HG03066 (cell line): Measurements from ENCODE around the gene DPP10.
"Not testable (repeated sequence)": the region's sequence is repeated elsewhere in the genome, so short reads cannot be mapped to it uniquely, and the experiment has no call there.

Source experiments
- ATAC-seq: cut with Tn5 transposase; IDR thresholded peaks from one replicate; pipeline ENCODE4 v1.9.1; 2021; ENCODE audit warnings: low read depth; ENCODE audit not compliant: unreplicated experiment

The DPP10 gene

DNA sequence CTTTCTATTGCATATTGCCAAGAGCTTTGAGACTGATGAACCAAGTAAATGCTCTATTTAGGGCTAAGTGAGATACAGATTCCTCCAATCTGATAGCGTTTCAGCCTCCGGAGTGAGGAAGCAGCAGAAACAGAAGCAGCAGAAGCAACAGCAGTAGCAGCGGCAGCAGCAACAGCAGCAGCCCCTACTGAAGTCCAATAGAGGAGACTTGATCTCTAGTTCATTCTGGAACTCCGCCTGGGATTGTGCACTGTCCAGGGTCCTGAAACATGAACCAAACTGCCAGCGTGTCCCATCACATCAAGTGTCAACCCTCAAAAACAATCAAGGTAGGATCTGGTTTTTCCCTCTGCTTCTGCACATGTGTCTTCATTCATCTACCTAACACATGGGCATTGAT is at the start of gene DPP10:
DPP10 (plus strand) TSS at position 132 of the 400 bp plus-strand sequence.
- no peak for ATAC-seq

- no peak for ATAC-seq
Observed at GRCh38 chr2:114400890-114401289, 41.6 kb upstream of the DPP10 start.

DNA sequence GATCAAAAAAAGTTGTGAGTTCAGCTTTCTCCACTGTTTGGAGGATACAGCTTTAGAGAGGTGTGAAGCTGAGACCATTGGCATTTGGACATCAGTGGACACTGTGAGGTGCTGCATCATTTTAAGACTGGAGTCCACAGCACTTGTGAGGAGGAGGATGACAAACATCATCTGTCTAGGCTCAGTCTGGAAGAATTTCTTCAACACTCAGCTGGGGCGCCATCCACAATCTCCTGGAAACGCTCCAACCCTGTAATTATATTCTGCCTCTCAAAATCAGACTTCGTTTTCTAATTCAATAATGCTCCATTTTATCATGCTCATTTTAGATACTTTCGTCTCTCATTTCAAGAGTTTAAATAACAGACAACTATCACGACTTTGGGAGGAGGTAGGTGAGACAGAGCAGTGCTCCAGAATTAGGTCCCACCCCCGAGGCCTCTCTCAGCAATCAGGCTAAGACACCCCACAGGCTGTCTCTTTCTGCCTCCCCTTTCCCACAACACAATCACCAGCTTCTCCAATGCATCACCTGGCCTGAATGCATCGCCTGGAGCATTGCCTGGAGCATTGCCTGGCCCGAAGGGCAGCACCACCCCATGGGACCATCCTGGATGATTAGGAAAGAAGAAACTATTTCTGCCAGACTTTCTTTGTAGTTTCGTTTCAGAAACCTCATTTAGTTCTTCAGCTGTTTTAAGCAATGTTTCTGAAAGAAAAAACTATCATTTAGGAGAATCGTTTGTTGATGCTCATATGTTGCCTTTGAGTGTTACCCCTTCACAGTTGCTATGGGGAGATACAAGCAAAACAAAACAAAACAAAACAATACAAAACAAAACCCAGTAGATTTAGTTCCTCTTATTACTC is 37.0 kb upstream of the DPP10 start:
- ATAC-seq, result no peak

DNA sequence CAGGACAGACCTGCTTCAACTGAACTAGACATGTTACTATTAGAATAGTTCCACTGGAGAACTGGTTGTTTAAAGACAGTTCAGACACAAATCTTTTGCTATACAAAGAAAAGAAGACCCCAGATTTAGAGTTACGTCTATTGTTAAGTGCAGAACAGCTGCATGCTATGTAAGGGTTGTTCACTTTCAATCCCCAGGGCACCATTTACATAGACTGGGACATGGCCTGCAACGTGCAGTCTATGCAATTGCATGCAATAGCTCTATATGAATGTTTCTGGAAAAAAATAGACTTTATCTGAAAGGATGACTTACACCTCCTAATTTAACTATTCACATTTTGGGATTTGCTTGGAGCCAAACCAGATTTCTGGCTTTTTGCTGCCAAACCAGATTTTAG is 36.1 kb upstream of the DPP10 start:
- no peak for ATAC-seq

DNA sequence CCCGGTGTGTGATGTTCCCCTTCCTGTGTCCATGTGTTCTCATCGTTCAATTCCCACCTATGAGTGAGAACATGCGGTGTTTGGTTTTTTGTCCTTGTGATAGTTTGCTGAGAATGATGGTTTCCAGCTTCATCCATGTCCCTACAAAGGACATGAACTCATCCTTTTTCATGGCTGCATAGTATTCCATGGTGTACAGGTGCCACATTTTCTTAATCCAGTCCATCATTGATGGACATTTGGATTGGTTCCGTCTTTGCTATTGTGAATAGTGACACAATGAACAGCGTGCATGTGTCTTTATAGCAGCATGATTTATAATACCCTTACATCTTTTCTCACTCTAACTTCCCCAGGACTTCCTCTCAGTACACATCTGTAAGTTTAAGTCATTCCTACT is 35.1 kb upstream of the DPP10 start:
- not testable (repeated sequence) for ATAC-seq

GRCh38 chr2:114421781-114422180 is 20.7 kb upstream of the DPP10 start:
- no peak for ATAC-seq

GRCh38 chr2:114424699-114425098 is 17.7 kb upstream of the DPP10 start:
- no peak for ATAC-seq

DNA sequence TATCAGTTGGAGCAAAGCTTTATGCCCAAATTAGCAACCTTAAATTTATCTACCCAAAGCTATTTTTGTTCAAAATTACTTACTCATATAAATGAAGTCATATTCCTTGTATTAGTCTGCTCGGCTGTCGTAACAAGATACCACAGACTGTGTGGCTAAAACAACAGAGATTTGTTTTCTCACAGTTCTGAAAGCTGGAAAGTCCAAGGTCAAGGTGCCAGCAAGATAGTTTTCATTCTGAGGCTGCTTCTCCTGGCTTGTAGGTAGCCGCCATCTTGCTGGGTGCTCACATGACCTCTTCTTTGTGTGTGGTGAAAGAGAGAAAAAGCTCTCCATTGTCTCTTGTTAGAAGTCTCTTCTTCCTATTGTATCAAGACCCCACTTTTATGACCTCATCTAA is 15.7 kb upstream of the DPP10 start:
- ATAC-seq, result no peak

GRCh38 chr2:114436329-114436728 is 6.1 kb upstream of the DPP10 start:
- no peak for ATAC-seq

DNA sequence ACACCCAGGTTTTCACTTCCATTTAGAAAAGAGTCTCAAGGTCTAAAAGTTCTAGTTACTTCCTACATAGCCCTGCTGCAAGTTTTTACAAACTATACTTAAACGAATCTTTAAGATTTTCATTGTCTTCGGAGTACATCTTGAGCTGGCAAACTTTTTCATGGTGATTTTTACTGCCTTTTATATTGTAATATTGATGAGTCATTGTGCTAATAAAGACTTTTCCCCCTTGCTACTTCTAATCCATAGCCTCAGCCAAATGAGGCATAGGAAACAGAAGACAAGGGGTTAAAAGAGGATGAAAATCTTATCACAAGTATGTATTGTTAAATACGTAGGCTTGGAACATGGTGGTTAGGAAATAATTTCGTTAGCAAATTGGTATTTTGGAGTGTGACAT is 4.1 kb downstream of the DPP10 start:
- ATAC-seq, result no peak

DNA sequence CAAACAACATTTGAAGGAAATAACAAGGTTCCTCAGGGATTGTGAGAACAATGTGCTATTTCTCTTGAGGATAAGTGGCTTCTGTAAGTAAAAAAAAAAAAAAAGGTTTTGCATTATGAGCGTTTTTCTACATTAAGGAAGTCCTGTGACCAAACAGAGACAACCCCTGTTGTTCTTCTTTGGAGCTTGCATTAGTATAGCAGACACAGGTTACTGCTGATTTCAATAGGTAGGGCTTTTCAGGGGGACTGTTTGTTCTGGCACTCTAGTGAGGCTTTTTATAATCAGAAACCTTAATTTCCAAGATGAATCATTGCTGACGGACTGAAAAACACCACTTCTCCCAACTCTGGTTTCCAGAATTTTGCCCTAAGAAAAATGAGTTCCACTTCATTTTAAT is 8.2 kb downstream of the DPP10 start:
- no peak for ATAC-seq

DNA sequence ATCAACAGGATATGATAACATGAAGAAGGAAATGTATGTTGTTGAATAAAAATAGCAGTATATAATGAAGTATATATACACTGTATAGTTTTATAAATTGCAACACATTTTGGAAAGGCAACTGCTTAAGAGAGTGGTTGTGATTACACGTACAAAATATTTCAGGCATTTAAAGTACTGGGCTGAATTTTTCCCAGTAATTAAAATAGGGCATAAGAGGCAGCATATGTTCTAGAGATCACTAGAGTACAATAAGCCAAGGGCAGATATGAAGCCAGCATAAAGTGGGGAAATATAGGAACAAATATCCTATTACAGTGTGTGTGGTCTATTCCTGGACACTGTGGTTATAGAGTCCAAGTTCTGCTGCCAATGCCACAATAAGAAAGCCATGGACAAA is 14.1 kb downstream of the DPP10 start:
- ATAC-seq, result no peak

- no peak for ATAC-seq
Observed at GRCh38 chr2:114457956-114458355, 15.5 kb downstream of the DPP10 start.

DNA sequence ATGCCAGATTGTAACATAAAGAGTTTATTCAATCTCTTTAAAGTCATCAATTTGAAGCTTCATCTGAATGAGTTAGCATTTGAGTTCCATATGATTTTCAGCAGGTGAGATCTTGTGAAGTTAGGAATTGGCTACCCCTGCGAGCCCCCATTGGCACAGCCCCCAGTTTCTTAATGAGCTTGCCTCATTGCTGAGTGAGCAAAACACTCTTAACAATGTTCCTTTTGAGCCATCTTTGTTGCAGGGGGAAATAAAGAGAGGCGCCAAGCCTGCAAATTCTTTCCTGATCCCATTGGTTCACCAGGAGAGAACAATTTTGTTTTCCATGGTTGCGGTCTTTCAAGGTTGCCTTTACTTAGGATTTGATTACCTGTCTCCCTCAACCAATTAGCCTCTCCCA is 18.7 kb downstream of the DPP10 start:
- no peak for ATAC-seq

DNA sequence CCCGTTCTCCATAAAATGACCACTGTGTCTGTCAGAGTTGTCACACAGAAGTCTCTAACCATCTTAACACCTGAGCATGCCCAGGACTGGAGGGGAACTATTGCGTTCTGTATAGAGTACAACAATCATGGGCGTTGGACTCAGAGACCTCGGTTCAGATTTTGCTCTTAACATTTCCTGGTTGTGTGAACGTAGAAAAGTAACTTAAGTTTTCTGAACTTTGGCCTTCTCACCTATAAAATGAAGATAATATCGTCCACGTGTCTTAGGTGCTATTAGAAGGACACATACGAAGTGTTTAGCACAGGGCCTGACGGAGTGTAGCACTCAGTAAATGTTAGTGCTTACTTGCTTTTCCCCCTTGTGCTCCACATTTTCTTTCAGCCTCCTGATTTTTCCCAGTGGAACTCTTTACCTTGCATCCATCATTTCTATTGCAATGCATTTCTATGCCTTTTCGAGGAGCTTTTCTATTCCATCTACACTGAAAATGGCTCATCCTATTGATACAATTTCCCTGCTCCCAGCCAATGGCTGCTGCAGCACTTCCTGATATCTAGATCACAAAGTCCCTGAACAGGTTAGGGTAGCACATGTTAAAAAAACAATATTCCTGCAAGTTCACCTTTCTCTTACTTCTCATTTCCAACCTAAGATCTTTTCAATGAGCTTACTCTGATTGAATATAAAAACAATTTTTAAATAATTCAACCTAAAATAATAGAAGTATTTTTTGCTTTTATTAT is 22.7 kb downstream of the DPP10 start:
- ATAC-seq, result no peak

DNA sequence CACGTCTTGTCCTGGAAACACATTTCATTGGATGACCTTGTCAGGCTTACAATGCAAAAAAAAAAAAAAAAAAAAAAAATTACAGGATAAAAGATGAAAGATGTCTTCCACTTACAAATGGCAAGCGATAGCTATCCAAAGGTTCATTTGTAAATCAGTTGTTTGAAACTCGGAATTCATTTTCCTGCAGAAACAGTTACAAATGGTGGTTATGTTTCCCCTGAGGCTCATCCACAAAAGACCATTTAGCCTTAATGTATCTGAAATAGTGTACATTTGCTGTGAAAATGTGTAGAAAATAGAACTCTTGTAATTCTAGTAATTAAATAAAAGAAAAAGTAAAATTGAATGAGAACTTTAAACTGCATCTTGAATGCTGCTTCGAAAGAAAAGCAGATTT is 25.9 kb downstream of the DPP10 start:
- no peak for ATAC-seq

GRCh38 chr2:114472246-114472645 is 29.8 kb downstream of the DPP10 start:
- ATAC-seq, result no peak

DNA sequence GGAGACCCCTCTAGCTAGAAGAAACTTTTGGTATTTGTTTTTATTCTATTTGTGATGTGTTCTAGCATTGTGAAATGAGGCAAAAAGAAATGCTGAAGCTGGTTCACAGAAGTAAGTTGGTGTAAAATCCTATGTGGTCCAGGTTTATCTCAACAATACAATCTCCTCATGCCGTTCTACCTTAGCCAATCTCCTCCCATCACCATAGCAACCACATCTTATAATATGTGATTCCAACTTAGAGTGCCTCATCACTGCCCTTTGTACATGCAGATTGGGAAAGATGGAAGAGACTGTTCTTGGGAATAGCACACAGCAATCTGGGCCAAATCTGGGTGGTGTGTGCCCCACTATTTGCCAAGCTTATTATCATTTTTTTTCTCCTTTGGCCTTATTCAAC is 30.3 kb downstream of the DPP10 start:
- no peak for ATAC-seq

GRCh38 chr2:114488841-114489530 is 46.5 kb downstream of the DPP10 start:
- ATAC-seq, result no peak

DNA sequence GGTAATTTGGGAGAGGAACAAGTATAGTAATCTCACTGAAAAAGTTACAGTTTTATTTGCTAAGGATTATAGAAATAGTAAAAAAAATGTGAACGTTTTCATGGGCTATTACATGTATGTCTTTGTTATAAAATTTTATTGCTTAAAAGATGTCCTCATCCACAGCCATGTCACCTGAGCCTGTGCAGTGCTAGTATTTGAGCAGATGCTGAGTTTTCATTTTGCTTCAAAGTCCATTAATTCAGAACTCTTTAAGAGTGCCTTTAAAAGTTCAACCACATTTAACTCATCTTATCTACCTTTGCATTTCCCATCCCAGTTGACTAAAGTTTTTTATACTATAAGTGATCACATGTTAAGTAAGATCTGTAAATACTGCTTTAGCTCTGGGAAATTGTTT is 52.6 kb downstream of the DPP10 start:
- ATAC-seq, result no peak

- ATAC-seq, result no peak
Observed at GRCh38 chr2:114496959-114497358, 54.5 kb downstream of the DPP10 start.
